SJCRH30 (cell line): Measurements from ENCODE around the gene PAM. TPM values are rescaled to one million over a fixed set of nuclear protein-coding genes. Genes with fewer than 3 reads are reported as not detected.

ENCODE experiments used
- DNase-seq, 2 experiments: peaks; one replicate each; pipeline ENCODE4 v3.0.0-alpha.2; 2015 to 2020
- H3K27ac ChIP-seq: fragments of 250-450 bp; sonication (Bioruptor Pico); 2 replicates; pipeline ENCODE4 v1.5.1; 2020; ENCODE audit warnings: mild to moderate bottlenecking, moderate library complexity
- H3K27me3 ChIP-seq: fragments of 250-450 bp; sonication (Bioruptor Pico); 2 replicates; pipeline ENCODE4 v1.5.1; 2020; ENCODE audit warnings: mild to moderate bottlenecking, moderate library complexity
- H3K36me3 ChIP-seq: fragments of 250-450 bp; sonication (Bioruptor Pico); 2 replicates; pipeline ENCODE4 v1.5.1; 2020; ENCODE audit warnings: mild to moderate bottlenecking, moderate library complexity
- H3K4me1 ChIP-seq: fragments of 250-450 bp; sonication (Bioruptor Pico); 2 replicates; pipeline ENCODE4 v1.5.1; 2020; ENCODE audit warnings: mild to moderate bottlenecking, moderate library complexity
- H3K4me3 ChIP-seq: fragments of 250-450 bp; sonication (Bioruptor Pico); 2 replicates; pipeline ENCODE4 v1.5.1; 2020; ENCODE audit warnings: mild to moderate bottlenecking, moderate library complexity
- H3K9me3 ChIP-seq: fragments of 250-450 bp; sonication (Bioruptor Pico); replicated peaks from 2 replicates; pipeline ENCODE4 v1.5.1; 2020; ENCODE audit warnings: mild to moderate bottlenecking, moderate library complexity
- total RNA-seq: library from RNA; depleted of rRNA; stranded (reverse); fragments of >200 nt; shearing (Covaris generic); gene quantifications from 2 replicates; pipeline ENCODE4 v1.2.3, GENCODE V29; 2014

The PAM gene
- total RNA-seq, 1 experiment from 2014 or later: 144 TPM

- no peak overlapping the region for H3K4me3 ChIP-seq
- no peaks in the 10 kb centered on the region for H3K36me3 ChIP-seq
- H3K27ac ChIP-seq: no peak overlapping the region
- DNase-seq: no peak
- H3K4me1 ChIP-seq: peaks cover 3% of the 10 kb centered on the region; the same call in 1 of the 2 replicates
- H3K27me3 ChIP-seq: no peaks in the 10 kb centered on the region; the same call in 1 of the 2 replicates
- no peaks in the 10 kb centered on the region; the same call in 1 of the 2 replicates for H3K9me3 ChIP-seq
These were observed 75.1 kb downstream of the PAM start for GRCh38 chr5:102830241-102830640.

- DNase-seq: no peak
- peaks cover 11% of the 10 kb centered on the region; the same call in 1 of the 2 replicates for H3K4me1 ChIP-seq
- H3K9me3 ChIP-seq: no peaks in the 10 kb centered on the region; the same call in 1 of the 2 replicates
- no peak overlapping the region for H3K4me3 ChIP-seq
- no peaks in the 10 kb centered on the region; the same call in 1 of the 2 replicates for H3K27me3 ChIP-seq
- no peak overlapping the region for H3K27ac ChIP-seq
- H3K36me3 ChIP-seq: no peaks in the 10 kb centered on the region
These were observed 77.3 kb downstream of the PAM start for GRCh38 chr5:102832445-102832844.

- Histone ChIP-seq H3K9me3 (no peaks in the 10 kb centered on the region; the same call in 1 of the 2 replicates), H3K27ac (no peak overlapping the region)
- no peak for DNase-seq
These were observed 78.0 kb downstream of the PAM start for GRCh38 chr5:102833146-102833545.

GRCh38 chr5:102834438-102834964 lies 79.4 kb downstream of the PAM start:
- DNase-seq: no peak
- Histone ChIP-seq H3K36me3 (no peaks in the 10 kb centered on the region), H3K9me3 (no peaks in the 10 kb centered on the region; the same call in 1 of the 2 replicates), H3K27me3 (no peaks in the 10 kb centered on the region; the same call in 1 of the 2 replicates), H3K27ac (no peak overlapping the region), H3K4me3 (no peak overlapping the region), H3K4me1 (peaks cover 11% of the 10 kb centered on the region; the same call in 1 of the 2 replicates)

More at GRCh38 chr5:102833146-102833545, 78.0 kb downstream of the PAM start:
- no peaks in the 10 kb centered on the region for H3K36me3 ChIP-seq
- peaks cover 11% of the 10 kb centered on the region; the same call in 1 of the 2 replicates for H3K4me1 ChIP-seq
- H3K27me3 ChIP-seq: no peaks in the 10 kb centered on the region; the same call in 1 of the 2 replicates
- no peak overlapping the region for H3K4me3 ChIP-seq

- no peaks in the 10 kb centered on the region; the same call in 1 of the 2 replicates for H3K9me3 ChIP-seq
- H3K4me1 ChIP-seq: peaks cover 11% of the 10 kb centered on the region; the same call in 1 of the 2 replicates
- H3K27ac ChIP-seq: no peak overlapping the region
- no peak overlapping the region for H3K4me3 ChIP-seq
- H3K36me3 ChIP-seq: no peaks in the 10 kb centered on the region
- DNase-seq: no peak
- no peaks in the 10 kb centered on the region; the same call in 1 of the 2 replicates for H3K27me3 ChIP-seq
These were observed 80.6 kb downstream of the PAM start for GRCh38 chr5:102835717-102836116.

- DNase-seq: no peak
- no peak overlapping the region for H3K27ac ChIP-seq
These were observed 85.9 kb downstream of the PAM start for GRCh38 chr5:102841021-102841420.

GRCh38 chr5:102843997-102844396 lies 88.9 kb downstream of the PAM start:
- no peaks in the 10 kb centered on the region; the same call in 1 of the 2 replicates for H3K4me1 ChIP-seq
- H3K4me3 ChIP-seq: no peak overlapping the region
- DNase-seq: no peak
- no peaks in the 10 kb centered on the region for H3K27me3 ChIP-seq
- H3K9me3 ChIP-seq: no peaks in the 10 kb centered on the region
- H3K36me3 ChIP-seq: no peaks in the 10 kb centered on the region
- no peak overlapping the region for H3K27ac ChIP-seq

More at GRCh38 chr5:102841021-102841420, 85.9 kb downstream of the PAM start:
- Histone ChIP-seq H3K4me1 (no peaks in the 10 kb centered on the region; the same call in none of the 2 replicates), H3K9me3 (no peaks in the 10 kb centered on the region), H3K27me3 (no peaks in the 10 kb centered on the region), H3K36me3 (no peaks in the 10 kb centered on the region), H3K4me3 (no peak overlapping the region)

GRCh38 chr5:102845041-102845440 lies 89.9 kb downstream of the PAM start:
- H3K4me1 ChIP-seq: no peaks in the 10 kb centered on the region; the same call in 1 of the 2 replicates
- H3K4me3 ChIP-seq: no peak overlapping the region
- H3K27ac ChIP-seq: no peak overlapping the region
- no peaks in the 10 kb centered on the region for H3K27me3 ChIP-seq
- no peaks in the 10 kb centered on the region for H3K36me3 ChIP-seq
- DNase-seq: peak in 1 of 2 experiments; percentile 44
- H3K9me3 ChIP-seq: no peaks in the 10 kb centered on the region

GRCh38 chr5:102850503-102850902 lies 95.4 kb downstream of the PAM start:
- no peak for DNase-seq
- no peak overlapping the region for H3K27ac ChIP-seq
- H3K4me1 ChIP-seq: no peaks in the 10 kb centered on the region; the same call in 1 of the 2 replicates
- H3K4me3 ChIP-seq: no peak overlapping the region
- H3K27me3 ChIP-seq: no peaks in the 10 kb centered on the region
- no peaks in the 10 kb centered on the region for H3K36me3 ChIP-seq
- no peaks in the 10 kb centered on the region for H3K9me3 ChIP-seq

- Histone ChIP-seq H3K4me3 (no peak overlapping the region), H3K36me3 (no peaks in the 10 kb centered on the region), H3K27me3 (no peaks in the 10 kb centered on the region), H3K9me3 (no peaks in the 10 kb centered on the region), H3K27ac (no peak overlapping the region), H3K4me1 (no peaks in the 10 kb centered on the region)
- no peak for DNase-seq
These were observed 98.6 kb downstream of the PAM start for GRCh38 chr5:102853680-102854079.

- Histone ChIP-seq H3K4me1 (no peaks in the 10 kb centered on the region), H3K27me3 (no peaks in the 10 kb centered on the region), H3K4me3 (no peak overlapping the region), H3K9me3 (no peaks in the 10 kb centered on the region), H3K36me3 (no peaks in the 10 kb centered on the region), H3K27ac (no peak overlapping the region)
- DNase-seq: no peak
These were observed 100.7 kb downstream of the PAM start for GRCh38 chr5:102855681-102856388.

- H3K9me3 ChIP-seq: no peaks in the 10 kb centered on the region
- no peaks in the 10 kb centered on the region for H3K4me1 ChIP-seq
- no peak overlapping the region for H3K4me3 ChIP-seq
- no peak for DNase-seq
- no peaks in the 10 kb centered on the region for H3K36me3 ChIP-seq
- no peak overlapping the region for H3K27ac ChIP-seq
- no peaks in the 10 kb centered on the region for H3K27me3 ChIP-seq
These were observed 101.3 kb downstream of the PAM start for GRCh38 chr5:102856389-102856777.

- no peak overlapping the region for H3K27ac ChIP-seq
- DNase-seq: no peak
- H3K9me3 ChIP-seq: no peaks in the 10 kb centered on the region
- H3K4me1 ChIP-seq: no peaks in the 10 kb centered on the region
- H3K36me3 ChIP-seq: no peaks in the 10 kb centered on the region
- H3K4me3 ChIP-seq: no peak overlapping the region
- no peaks in the 10 kb centered on the region for H3K27me3 ChIP-seq
These were observed 102.1 kb downstream of the PAM start for GRCh38 chr5:102857076-102857818.

- Histone ChIP-seq H3K27ac (no peak overlapping the region), H3K36me3 (no peaks in the 10 kb centered on the region), H3K9me3 (no peaks in the 10 kb centered on the region), H3K27me3 (no peaks in the 10 kb centered on the region), H3K4me1 (no peaks in the 10 kb centered on the region), H3K4me3 (no peak overlapping the region)
- DNase-seq: no peak
These were observed 103.1 kb downstream of the PAM start for GRCh38 chr5:102858221-102858620.

GRCh38 chr5:102858808-102859207 lies 103.7 kb downstream of the PAM start:
- Histone ChIP-seq H3K27me3 (no peaks in the 10 kb centered on the region), H3K9me3 (no peaks in the 10 kb centered on the region), H3K4me3 (no peak overlapping the region), H3K36me3 (no peaks in the 10 kb centered on the region), H3K27ac (no peak overlapping the region), H3K4me1 (no peaks in the 10 kb centered on the region)
- DNase-seq: no peak
